ENCODE measurements around the gene PSMA4.
A peak's percentile ranks its signal among the peaks of the same experiment; 100 is the strongest.
"Not testable (repeated sequence)": the region's sequence is repeated elsewhere in the genome, so short reads cannot be mapped to it uniquely, and the experiment has no call there.

PSMA4 gene

DNA sequence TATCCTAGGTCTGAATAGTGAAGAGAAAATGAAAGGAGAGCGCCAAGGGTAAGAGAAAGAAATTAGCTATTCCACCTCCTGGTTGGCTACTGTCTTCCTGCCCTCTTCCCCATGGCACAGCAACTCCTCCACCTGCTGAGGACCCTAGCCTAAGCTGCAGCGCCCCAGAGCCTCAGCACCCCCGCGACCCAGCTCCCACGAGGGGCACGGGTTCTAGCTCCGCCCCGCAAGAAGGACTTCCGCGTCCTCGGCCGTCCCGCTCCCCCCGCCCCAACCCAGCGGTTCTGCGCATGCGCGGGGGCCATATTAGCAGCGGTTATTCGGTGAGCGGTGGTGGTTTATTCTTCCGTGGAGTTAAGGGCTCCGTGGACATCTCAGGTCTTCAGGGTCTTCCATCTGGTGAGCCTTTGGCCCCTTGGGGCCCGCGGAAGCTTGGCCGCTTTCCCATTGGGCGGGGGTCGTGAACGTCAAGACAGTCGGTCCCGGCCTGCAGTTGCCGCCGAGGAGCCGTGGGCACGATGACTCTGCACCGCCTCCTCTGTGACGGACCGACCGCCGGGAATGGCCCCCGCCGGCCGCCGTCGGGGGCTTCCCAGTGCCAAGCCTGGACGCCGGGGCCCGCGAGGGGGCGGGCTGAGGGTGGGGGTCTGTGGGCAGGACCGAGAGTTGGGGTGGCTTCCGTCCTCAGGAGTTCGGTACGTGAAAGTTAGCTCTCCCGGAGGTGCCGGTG is at the start of gene PSMA4:
PSMA4 (plus strand) TSS at position 304 of the 730 bp plus-strand sequence. CDS start 1,484 bp downstream, outside the sequence.
- peak; percentile 86 for DNase-seq (ENCODE audit: low spot score)

DNA sequence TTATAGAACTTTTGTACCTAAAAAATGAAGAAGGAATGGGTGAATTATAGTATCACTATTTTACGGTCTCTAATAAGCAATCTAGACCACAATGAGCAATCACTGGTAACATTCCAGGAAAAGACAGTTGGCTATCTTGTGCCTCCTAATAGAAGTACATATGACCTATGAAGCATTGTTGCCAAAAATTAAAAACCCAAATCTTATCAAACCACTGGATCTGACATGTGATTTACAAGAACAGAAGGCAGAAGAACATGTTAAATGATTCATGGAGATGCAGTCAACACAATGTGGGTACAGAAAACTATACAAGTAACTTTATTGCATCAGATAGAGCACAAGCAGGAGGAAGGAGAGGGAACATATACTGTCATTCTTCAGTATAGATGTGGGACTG is 47.4 kb upstream of the PSMA4 start:
- DNase-seq (ENCODE audit: low spot score): no peak

DNA sequence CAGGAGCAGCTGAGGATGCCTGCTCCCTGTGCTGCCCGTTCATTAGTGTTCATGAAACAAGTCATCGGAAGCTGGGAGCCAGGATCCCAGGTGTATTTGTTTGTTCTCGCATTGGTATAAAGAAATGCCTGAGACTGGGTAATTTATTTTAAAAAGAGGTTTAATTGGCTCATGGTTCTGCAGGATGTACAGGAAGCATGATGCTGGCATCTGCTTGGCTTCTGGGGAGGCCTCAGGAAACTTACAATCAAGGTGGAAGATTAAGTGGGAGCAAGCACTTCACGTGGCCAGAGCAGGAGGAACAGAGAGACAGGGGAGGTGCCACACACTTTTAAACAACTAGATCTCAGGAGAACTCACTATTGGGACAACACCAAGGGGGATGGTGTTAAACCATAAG is 38.4 kb upstream of the PSMA4 start:
- DNase-seq (ENCODE audit: low spot score): no peak

DNA sequence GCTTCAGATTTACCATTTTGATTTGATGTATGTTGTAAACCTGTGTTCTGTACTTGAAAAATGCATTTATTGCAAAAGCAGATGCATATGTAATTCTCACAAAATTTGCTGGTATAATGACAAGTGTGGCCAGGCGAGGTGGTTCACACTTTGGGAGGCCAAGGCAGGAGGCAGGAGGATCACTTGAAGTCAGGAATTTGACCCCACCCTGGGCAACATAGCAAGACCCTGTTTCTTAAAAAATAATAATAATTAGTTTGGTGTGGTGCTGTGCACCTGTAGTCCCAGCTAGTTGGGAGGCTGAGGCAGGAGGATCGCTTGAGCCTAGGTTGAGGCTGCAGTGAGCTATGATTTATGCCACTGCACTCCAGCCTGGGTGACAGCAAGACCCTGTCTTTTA is 37.6 kb upstream of the PSMA4 start:
- no peak for DNase-seq (ENCODE audit: low spot score)

DNA sequence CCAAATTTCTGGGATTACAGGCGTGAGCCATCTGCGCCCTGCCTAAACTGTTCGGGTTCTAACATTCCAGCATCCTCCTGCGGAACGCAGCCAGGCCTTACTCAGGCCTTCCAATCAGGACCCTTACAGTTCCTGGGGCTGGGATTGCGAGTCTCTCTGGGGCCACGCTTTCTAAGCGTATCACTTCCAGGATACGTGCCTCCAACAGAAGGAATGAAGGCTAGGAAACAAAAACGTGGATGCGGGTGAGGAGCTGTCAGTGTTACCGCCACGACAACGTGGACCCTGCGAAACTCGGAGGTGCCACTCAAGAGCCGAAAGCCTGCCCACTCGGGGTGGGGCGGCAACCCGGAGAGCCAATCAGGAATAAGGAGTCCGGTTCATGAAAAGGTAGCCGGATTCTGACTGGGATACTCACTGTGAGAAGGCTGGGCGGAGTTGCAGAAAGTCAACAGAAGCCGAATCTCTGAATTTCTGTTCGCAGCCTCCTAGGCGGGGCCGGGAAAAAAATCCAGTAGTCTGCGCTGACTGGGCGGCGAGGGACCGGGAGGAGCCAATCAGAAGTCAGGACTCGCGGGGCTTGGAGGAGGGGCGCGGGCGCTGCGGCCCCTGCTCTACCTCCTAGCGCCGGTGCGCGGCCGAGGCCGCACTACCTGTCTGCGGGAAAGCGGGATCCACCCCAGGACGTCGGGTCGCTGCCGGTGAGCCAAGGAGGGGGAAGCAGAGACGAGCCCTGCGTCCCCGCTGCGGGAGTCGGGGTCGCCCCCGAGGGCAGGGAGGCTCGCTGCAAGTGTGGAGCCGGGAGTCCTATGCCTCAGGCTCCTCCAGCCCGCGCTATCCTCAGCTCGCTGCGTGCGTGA is 33.0 kb upstream of the PSMA4 start, which contains the start of gene HYKK:
HYKK (plus strand) TSS at position 607 of the 860 bp plus-strand sequence. CDS start 5,512 bp downstream, outside the sequence.
- DNase-seq (ENCODE audit: low spot score): peak; percentile 83

DNA sequence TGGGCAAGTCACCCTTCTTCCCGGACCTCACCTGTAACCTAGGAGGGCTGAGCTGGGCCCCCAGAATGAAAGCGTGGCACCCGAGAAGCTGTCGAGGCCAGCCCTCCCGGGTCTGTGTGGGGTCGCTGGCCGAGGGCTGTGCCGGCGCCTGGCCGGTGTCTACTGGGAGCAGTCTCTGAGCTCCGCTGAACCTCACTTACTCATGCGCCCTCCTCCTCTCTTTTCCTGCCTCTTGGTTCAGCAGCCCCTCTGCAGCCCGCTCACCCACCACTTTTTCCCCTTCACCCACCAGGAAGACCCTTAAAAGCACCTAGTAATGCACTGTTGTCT is 32.4 kb upstream of the PSMA4 start:
- no peak for DNase-seq (ENCODE audit: low spot score)

DNA sequence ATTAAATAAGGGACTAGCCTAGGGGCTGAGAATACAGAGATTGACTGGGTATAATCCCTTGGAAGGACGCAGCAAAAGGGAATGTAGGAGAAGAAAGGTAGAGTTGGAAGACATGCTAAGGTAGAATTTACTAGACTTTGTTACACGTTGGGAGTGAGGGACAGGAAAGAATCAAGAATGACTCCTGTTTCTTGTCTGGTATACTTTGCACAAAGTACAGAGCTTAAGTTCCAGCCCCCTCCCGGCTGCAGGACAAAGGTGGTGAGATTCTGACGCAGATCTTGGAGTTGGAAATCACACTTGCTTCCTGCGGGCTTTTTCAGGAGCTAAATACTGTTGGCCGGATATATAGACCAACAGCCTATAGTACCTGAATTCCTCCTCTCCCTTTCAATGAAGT is 32.0 kb upstream of the PSMA4 start:
- no peak for DNase-seq (ENCODE audit: low spot score)

DNA sequence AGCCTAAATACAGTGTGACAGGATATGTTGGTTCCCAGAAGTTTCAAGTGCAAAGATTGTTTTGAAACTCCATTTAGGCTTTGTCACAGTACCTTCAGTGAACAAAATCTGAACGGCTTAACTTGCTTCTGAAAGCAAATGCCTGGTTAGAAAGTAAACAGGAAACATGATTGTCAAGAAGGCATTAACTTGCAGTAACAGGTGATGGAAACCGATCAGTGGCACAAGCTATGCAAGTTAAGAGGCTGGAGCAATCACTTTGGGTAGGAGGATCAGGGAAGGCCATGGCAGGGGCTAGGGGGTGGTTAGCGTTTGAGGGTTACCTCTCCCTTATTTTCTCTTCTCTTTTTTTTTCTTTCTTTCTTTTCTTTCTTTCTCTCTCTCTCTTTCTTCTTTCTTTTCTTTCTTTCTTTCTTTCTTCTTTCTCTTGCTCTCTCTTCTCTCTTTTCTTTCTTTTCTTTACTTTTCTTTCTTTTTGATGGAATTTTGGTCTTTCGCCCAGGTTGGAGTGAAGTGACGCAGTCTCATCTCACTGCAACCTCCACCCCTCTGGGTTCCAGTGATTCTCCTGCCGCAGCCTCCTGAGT is 30.4 kb upstream of the PSMA4 start:
- no peak for DNase-seq (ENCODE audit: low spot score)

DNA sequence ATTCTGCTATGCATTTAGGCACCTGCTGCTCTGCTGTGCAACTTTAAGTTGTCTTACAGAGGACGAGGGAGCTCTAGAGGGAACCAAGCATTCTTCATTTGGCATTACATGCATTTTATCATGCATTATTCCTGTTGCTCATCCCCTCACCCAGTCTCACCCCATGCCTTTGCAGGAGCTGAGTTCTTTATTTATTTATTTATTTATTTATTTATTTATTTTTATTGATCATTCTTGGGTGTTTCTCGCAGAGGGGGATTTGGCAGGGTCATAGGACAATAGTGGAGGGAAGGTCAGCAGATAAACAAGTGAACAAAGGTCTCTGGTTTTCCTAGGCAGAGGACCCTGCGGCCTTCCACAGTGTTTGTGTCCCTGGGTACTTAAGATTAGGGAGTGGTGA is 20.2 kb upstream of the PSMA4 start:
- not testable (repeated sequence) for DNase-seq (ENCODE audit: low spot score)

DNA sequence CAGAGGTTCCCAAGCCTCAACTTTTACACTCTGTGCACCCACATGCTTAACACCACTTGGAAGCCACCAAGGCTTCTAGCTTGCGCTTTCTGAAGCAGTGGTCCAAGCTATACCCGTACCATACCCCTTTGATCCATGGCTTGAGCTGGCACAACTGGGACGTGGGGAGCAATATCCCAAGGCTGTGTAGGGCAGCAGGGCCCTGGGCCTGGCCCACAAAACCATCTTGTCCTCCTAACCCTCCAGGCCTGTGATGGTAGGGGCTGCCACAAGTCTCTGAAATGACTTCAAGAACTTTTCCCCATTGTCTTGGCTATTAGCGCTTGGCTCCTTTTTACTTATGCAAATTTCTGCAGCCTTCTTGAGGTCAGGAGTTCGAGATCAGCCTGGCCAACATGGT is 16.0 kb upstream of the PSMA4 start:
- no peak for DNase-seq (ENCODE audit: low spot score)

DNA sequence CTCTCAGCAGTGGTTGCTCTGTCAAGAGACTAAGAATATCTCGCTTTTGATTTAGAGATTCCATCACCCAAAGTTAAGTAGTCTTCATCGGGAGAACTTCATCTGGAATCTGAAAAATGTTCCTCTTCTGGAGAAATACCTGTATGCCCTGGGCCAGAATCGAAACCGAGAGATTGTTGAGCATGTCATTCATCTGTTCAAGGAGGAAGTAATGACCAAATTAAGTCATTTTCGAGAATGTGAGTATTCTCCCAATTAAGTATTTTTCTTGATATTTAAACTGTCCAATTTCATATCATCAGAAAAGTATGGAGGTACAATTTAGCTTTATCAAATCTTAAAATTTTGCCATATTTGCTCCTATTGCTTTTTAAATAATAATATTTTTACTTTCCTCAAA is 12.9 kb upstream of the PSMA4 start:
- DNase-seq (ENCODE audit: low spot score): no peak

DNA sequence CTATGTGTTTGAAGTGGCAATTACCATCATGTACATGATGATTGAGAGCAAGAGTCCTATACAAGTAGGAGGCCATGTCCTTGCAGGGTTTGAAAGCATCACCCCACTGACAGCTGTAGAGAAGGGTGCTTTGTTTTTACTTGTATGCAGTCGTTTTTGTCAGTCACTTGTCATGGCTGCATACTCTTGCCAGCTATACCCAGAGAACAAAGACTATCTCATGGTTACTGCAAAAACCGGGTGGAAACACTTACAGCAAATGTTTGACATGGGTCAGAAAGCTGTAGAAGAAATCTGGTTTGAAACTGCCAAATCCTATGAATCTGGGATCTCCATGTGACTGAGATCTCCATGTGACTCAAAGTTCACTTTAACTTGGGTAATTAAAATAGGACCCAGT is 6.9 kb upstream of the PSMA4 start:
- peak; percentile 74 for DNase-seq (ENCODE audit: low spot score)

DNA sequence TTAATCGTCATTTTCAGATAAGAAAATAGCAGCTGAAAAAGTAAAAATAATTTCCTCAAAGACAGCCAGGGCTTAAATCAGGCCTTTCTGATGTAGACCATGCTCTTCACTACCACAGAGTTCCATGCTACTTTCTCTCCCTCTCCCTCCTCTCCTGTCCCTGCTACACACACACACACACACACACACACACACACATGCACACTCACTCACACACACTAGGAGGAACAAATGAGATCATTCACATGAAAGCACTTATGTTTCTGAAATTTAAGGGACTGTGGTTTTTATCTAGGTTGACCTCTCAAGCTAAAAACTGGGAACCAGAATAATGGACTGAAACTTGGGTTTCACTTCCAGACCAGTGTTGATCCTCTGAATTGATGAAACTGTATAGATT is 4.1 kb upstream of the PSMA4 start:
- DNase-seq (ENCODE audit: low spot score): no peak

DNA sequence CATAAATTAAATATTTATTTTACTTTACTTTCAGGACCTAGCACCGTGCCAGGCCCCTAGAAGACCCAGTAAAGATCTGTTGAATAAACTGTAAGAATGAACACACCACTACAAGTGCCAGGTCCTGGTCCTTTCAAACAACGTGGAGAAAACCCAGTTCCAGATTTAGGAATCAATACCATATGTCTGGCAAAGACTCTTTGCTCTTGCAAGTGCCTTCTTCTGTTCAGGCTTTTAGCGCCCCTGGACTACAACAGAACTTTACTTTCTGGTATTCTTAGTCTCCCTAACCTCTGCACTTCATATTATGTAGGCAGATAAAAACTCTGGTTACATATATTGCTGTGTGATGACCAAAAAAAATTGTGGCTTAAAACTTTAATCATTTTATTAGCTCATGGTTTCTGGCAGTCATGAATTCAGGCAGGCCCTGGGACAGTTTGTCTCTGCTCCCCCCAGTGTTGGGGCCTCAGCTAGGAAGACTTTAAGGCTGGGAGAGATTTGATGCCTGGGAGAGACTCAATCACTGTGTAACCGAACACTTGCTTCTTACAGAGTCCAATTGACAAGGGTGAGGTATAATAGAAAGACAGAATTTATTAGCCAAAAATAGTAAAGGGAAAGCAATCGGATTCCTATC is 2.9 kb upstream of the PSMA4 start:
- no peak for DNase-seq (ENCODE audit: low spot score)

DNA sequence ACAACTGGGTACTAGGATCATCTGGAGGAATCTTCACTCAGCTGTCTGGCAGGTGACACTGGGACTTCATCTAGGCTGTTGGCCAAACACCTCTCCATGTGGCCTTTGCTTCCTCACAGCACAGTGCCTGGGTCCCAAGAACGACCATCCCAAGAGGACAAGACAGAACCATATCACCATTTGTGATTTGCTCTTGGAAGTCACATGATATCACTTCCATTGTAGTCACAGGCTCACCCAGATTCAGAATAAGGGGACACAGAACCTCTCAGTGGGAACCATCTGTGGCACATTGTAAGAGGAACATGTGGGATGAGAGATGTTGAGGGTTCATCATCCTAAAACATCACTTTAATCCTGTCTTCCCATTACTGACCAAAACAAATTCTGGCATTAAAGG is 1.9 kb upstream of the PSMA4 start:
- no peak for DNase-seq (ENCODE audit: low spot score)

DNA sequence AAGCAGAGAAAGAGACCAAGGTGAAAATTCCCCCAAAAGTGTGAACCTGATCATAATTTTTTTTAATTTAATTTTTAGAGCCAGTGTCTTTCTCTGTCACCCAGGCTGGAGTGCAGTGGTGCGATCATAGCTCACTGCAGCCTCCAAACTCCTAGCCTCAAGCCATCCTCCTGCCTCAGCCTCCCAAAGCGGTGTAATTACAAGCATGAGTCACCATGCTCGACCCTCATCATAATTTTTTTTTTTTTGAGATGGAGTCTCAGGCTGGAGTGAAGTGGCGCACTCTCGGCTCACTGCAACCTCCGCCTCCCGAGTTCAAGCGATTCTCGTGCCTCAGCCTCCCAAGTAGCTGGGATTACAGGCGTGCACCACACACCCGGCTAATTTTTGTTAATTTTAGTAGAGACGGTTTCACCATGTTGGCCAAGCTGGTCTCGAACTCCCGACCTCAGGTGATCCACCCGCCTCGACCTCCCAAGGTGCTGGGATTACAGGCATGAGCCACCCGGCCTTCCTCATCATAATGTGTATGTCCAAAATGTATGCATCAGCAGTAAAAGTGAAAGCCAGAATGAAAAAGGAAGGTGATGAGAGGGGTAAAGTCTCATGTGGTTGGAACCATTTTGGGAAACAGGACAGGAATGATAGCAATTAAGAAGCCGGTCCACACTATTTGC is 642 bp upstream of the PSMA4 start:
- not testable (repeated sequence) for DNase-seq (ENCODE audit: low spot score)

DNA sequence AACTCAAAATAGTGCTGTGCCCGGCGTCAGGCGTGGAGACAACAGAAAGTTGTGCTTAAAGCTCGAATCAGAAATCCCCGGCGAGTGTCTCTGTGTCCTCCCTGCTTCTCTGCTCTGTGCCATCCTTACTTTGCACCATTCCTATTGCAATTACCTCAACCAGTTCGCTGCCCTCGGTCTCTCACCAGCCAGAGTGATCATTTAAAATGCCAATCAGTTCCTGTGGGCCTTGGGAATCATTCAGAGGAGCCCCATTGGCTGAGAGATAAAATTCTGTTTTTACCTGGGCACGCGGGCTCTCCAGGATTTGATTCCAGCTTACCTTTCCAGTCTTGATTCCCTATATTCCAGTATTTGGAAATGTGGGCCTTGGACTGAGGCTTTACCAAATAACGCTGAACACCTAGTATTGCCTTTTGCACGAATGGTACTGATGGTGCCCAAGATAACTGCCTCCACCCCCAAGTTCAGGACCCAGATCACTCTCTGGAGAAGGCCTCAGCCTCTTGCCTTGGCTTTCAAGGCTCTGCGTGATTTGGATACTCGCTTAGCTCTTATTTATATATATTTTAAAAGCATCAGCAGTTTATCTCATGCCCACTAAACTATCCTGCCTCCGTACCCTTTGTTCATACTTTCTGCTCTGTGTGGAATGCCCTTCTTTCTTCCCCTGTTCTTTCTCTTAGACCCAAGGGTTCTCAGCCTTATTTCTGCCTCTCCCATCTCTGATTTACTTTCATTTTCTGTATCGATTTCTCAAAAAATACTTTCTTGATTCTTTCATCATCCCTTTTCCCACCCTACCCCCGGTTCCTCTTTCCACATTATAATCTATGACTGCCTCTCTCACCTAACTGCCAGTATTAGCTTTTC is 863 bp downstream of the PSMA4 start:
- DNase-seq (ENCODE audit: low spot score): no peak

DNA sequence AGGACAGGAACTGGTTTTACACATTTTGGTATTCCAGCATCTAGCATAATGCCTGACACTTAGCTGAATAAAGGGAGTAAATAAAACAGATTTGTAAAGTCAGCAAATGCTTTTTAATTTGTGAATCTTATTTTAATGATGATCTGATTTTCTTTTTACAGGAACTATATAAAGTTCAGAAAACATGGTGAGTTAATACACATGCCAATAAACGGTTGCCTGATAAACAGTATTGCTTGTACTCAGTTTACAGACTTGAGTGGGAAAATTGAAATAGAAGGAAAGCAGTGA is 1.4 kb downstream of the PSMA4 start:
- DNase-seq (ENCODE audit: low spot score): no peak

DNA sequence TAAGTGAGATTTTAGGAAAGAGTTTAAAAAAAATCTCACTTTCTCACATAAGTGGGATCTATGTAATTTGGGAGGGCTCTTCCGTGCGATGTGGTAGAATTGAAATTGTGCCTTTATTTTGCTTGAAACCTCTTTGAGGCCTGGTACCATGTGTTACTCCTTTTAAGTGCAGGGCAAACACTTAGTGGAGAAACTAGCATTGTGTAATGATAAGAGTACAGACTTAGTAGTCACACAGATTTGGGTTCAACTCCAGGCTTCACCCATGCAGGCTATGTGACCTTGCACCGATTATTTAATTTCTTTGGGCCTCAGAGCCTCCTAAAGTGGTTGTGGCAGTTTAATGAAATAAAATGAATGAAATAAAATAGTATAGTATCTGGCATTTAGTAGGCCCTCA is 2.4 kb downstream of the PSMA4 start:
- no peak for DNase-seq (ENCODE audit: low spot score)

DNA sequence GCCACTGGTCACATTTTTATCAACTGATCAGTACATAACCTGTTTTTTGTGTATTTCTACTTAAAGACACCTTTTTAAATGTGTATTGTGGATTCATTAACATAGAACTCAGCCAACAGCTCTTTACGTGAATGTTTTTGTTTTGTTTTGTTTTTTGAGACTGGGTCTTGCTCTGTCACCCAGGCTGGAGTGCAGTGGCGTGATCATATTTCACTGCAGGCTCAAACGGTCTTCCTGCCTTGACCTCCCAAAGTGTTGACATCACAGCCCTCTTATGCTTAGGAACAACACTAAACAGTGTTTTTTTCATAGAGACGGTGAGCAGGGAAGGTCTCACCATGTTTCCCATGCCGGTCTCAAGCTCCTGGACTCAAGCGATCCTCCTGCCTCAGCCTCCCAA is 9.9 kb downstream of the PSMA4 start:
- DNase-seq (ENCODE audit: low spot score): no peak

DNA sequence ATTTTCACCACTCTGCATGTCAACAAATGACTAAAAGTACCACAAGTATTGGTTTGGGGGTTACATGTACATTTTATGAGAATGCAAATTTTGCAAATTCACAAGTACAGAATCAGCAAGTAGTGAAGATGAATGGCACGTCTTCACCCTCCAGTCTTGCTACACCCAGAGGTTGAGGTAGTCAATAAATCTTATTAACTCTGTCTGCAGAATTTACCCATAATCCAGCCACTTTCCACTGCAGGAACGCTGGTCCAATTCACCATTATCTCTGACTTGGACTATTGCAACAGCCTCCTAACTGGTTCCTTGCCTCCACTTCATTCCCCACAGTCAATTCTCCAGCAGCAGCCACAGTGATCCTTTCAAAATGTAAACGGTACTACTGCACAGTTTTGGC is 10.6 kb downstream of the PSMA4 start:
- no peak for DNase-seq (ENCODE audit: low spot score)

Data from globus pallidus (tissue), 1 donor.